GM18498 (cell line): ENCODE results near the gene HPD.
A peak's percentile ranks its signal among the peaks of the same experiment; 100 is the strongest.
"Not testable (repeated sequence)": the region's sequence is repeated elsewhere in the genome, so short reads cannot be mapped to it uniquely, and the experiment has no call there.

Source experiments
- ATAC-seq: cut with Tn5 transposase; IDR thresholded peaks from one replicate; pipeline ENCODE4 v1.9.1; 2021; ENCODE audit warnings: mild to moderate bottlenecking, moderate library complexity; ENCODE audit not compliant: unreplicated experiment

HPD gene

DNA sequence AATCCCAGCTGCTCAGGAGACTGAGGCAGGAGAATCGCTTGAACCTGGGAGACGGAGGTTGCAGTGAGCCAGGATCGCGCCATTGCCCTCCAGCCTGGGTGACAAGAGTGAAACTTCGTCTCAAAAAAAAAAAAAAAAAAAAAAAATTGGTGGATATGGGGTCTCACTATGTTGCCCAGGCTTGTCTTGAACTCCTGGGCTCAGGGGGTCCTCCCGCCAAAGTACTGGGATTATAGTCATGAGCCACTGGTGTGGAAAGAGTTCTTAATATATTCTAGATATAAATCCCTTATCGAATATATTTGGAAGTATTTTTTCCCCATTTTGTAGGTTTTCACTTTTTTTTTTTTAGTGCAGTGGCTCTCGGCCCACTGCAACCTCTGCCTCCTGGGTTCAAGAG is 10.6 kb upstream of the HPD start:
- ATAC-seq: not testable (repeated sequence)

DNA sequence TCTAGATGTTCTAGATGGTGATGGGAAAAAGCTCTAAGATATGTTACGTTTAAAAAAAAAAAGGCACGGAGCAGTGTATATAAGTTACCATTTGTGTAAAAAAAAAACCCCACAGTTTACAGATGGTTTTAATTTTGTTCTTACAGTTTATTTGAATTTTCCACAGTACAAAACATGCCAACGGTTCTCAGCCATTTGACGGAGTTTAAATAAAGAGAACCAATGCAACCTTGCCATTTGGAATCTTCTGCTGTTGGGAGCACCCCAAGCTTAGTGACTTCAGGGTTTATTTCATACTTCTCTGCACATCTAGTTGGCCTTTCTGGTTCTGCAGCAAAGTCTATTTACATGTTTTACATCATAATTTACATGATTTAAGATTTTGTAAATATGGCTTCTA is 7.7 kb upstream of the HPD start:
- ATAC-seq: no peak

DNA sequence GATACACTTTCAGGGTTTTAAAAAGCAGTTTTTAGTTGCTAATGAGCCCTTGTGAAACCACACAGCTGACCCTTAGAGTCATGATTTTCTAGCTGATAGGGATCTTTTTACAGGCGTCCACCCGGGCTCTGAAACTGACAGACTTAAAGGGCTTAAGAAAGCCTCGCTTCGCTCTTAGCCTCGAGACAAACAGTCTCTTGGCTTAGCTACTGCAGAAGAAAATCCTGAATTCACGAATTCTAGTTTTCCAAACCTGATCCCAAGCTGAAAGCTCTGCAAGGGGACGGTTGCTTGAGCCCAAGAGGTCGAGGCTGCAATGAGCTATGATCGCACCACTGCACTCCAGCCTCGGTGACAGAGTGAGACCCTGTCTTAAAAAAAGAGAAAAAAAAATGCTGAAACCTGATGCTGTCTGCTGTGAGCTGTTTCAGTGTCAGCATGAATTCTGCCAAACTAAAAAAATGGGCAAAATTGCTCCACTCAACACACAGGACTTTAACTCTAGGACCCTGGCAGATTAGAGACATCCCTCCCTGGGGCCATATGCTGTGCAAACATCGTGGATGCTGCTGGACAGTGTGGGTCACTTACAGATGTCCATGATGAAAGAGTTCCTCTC is 3.1 kb upstream of the HPD start:
- no peak for ATAC-seq

DNA sequence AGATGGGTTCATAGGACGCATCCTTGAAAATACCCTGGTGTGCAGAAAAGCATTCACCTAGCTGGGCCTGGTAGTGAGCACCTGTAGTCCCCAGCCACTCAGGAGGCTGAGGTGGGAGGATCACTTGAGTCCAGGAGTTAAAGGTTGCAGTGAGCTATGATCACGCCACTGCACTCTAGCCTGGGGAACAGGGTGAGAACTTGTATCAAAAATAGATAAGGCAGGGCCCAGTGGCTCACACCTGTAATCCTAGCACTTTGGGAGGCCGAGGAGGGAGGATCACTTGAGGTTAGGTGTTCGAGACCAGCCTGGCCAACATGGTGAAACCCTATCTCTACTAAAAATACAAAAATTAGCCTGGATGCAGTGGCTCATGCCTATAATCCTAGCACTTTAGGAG is 2.0 kb upstream of the HPD start:
- ATAC-seq: not testable (repeated sequence)

DNA sequence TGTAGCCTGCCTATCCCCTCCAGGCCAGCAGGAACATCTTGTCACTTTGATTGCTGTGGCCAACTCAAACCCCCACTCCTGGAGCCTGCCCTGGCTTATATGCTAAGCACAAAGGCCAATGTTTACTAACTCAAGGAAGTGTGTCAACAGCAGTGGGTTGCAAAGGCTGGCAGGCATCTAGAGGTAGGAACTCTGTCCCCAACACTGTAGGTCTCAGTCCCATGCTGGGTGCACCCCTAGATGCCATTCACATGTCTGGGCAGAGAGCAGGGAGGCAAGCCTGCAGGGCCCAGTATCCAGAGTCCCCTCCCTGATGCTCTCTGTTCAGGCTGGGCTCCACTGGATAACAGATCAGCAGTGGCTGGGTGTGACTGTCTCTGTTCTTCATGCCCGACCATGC is 1.6 kb upstream of the HPD start:
- ATAC-seq: no peak

DNA sequence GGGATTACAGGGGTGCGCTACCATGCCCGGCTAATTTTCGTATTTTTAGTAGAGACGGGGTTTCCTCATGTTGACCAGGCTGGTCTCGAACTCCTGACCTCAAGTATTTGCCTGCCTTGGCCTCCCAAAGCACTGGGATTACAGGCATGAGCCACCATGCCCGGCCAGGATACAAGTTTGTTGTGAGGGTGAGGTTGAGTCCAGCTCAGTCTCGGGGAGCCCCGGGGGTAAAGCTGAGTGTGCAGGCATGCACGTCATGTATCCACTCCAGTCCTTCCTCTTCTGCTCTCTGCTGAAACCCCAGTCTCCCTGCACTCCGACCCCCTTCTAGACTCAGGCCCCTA is 369 bp downstream of the HPD start:
- no peak for ATAC-seq

DNA sequence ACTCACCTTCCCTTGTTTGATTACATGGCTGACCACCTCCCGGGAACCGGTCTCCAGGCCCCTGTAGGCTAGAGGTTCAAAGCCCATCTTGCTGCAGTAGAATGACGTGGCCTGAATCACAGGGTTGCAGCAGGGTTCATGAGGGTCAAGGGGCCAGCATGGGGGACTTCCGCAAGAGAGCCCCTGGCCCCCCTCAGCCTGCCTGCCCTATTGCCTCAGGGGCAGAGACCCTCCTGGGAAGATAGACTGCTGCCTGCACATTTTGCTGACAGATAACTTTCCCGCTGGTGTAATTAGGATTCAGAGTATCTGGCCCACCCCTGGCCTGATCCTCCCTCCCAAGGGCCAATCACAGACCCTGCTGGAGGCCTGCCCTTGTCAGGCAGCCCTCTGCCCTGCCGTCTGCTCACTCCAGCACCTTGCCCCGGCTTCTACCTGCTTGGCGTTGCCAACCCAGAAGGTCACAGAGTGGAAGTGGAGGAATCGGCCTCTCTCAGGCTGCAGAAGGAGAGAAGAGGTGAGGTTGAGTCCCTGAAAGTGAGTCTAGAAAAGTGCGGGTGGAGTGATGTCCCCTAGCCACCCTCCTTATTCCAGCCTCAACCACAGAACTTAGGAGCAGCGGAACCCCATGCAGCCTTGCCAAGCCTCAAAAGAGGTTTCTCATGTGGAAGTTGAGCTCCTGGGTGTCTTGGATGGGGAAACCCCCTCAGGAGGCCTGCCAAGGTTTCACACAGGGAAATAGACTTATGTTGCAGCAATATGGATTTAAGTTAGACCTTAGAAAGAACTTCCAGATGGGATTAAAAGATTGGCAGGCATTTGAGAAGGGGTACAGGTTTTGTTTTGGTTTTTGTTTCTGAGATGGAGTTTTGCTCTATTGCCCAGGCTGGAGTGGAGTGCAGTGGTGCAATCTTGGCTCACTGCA is 1.1 kb downstream of the HPD start:
- no peak for ATAC-seq

DNA sequence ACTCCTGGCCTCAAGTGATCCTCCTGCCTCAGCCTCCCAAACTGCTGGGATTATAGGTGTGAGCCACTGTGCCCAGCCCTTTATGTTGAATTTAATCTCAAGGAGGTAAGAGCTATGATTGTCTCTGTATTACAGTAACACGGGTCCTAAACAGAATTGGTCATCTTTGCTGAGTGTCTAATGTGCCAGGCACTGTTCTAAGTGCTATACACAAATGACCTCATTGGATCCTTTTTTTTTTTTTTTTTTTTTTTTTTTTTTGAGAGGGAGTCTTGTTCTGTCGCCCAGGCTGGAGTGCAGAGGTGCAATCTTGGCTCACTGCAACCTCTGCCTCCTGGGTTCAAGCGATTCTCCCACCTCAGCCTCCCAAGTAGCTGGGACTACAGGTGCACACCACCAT is 6.3 kb downstream of the HPD start:
- ATAC-seq: not testable (repeated sequence)

DNA sequence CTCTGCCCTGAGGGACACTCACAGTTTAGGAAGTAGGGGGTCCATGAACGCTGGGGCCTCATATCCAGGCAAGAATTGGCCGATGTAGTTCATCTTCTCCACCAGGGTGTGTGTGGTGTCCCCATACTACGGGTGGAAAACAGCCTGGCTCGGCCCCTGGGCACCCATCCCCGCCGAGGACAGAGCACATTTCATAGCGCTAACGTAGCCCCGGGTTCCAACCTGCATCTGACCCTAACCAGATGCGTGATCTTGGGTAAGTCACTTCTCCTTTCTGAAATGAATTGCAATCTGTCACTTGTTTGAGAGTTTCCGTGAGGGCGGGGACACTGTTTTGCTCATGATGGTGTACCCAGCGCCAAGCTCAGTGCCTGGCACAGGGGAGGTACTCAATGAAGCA is 9.0 kb downstream of the HPD start:
- ATAC-seq: no peak

DNA sequence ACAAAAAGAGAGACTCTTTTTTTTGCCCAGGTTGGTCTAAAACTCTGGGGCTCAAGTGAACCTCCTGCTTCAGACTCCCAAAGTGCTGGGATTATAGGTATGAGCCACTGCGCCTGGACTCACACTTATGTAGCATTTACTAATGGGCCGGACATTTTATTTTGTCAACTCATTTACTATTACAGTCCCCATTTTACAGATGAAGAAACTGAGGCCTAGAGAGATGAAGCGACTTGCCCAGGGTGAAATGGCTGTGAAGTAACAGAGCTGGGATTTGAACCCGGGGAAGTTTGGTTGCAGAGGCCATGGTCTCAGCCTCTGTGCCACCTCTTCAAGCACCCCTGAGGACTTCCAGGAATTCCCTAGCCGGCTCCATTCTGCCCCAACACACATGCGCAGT is 9.4 kb downstream of the HPD start:
- ATAC-seq: no peak

DNA sequence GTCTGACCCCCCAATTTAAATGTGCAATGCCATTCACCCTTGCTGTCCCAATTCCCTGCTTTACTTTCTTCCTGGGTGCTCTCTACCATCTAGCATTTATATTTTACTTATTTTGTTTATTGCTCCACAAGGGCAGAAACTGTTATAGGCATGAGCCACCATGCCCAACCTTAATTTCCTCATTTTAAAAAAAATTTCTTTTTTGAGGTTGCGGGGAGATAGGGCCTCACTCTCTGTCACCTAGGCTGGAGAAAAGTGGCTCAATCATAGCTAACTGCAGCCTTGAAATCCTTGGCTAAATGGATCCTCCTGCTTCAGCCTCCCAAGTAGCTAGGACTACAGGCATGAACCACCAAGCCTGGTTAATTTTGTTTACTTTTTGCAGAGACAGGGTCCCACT is 13.0 kb downstream of the HPD start:
- no peak for ATAC-seq

DNA sequence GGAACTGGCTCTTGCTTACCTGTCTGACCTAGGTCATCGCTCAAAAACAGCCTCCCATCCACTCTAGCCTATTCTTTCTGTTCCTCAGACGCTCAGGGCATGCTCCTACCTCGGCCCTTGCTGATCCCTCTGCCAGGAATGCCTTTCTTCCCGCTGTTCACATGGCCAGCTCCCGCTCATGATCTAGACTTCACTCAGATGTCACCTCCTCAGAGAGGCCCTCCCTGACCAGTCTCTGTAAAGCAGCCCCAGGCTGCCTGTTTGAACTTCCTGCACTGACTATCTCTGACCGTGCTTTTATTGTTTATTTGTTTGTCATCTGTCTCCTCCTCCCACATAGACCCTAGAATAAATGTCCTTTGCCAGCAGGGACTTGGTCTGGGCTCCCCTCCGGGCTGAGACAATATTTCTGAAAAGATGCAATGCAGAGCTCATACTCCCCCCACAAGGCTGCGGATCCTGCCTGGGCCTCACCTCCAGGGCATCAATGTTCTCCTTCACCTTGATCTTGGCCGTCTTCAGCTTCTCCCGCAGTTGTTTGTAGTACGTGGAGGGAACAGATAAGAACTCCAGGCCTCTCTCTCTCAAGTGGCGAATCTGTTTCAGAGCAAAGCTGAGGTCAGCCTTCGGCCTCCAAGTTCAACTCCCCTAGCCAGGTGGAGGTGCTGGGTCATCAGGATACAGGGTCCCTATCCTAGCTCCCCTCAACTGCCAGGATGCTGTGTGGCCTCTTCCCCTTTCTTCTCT is 15.2 kb downstream of the HPD start:
- no peak for ATAC-seq

DNA sequence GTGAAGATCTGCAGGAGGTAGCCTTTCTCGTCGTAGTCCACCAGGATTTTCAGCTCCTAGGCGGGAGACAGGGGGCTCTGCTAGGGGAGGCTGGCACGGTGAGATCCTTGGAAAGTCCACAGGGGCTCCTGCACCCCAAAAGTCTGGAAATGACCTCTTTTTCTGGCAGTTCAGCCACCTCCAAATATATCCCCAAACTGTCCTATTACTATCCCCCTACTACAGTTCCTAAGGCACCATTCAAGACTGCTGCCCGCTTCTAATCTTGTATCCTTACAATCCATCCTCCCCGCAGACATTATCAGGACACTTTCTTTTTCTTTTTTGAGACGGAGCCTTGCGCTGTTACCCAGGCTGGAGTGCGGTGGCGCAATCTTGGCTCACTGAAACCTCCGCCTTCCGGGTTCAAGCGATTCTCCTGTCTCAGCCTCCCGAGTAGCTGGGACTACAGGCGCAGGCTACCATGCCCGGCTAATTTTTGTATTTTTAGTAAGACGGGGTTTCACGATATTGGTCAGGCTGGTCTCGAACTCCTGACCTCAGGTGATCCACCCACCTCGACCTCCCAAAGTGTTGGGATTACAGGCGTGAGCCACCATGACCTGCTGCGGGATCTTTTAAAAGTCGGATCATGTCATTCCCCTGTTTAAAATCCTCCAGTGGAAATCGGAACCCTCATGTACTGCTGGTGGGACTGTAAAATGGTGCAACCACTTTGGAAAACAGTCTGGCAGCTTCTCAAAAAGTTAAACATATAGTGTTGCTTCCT is 18.5 kb downstream of the HPD start:
- ATAC-seq: no peak

DNA sequence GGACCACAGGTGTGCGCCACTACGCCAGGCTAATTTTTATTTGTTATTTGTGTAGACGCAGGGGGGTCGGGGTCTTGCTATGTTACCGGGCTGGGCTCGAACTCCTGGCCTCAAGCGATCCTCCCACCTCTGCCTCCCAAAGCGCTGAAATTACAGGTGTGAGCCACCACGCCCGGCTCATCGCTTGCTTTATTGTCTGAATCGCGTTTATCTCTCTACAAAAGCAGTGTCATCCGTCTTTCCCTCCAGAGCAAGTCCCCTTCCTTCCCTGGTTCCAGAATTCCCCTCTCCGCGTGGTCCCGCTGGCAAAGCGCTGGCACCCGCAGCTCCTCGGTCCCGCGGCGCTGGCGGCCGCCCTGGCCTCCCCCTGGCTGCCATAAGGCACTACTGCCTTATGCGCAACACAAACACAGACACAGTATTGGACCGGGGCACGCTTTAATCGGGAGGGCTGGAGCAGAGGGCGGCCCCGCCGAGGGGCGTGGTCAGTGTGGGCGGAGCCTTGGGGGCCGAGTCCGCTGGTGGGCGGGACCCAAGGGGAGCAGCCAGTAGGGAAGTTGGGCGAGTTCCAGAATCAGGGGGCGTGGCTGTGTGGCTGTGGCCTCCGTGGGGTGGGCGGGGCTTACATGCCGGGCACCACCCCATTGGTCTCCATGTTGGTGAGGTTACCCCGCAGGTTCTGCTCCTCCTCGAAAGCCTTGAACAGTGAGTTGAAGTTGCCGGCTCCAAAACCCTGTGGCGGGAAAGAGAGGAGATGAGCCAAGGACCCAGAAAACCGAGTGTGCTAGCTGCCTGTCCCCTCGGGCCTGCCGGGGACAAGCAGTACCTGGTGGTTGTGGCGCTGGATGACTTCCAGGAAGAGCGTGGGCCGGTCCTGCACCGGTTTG is 19.3 kb downstream of the HPD start:
- ATAC-seq: peak; percentile 92

DNA sequence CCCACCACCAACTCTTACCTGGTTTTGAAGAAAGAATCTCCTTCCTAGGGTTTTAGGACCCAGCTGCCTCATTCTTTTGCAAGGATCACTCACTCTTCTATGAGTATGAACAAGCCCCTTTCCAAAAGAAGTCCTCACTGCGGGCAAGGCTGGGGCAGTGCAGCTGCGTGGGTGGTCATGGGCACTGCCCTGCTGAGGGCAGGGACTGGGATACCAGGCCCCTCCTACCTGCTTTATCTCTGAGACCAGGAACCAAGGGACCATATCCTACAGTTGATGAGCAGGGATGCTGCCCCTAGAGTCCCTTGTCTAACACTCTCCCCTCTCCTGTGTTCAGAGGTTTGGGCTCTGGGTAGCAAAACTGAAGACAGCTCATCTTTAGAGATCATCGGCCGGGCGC is 20.5 kb downstream of the HPD start:
- ATAC-seq: no peak

DNA sequence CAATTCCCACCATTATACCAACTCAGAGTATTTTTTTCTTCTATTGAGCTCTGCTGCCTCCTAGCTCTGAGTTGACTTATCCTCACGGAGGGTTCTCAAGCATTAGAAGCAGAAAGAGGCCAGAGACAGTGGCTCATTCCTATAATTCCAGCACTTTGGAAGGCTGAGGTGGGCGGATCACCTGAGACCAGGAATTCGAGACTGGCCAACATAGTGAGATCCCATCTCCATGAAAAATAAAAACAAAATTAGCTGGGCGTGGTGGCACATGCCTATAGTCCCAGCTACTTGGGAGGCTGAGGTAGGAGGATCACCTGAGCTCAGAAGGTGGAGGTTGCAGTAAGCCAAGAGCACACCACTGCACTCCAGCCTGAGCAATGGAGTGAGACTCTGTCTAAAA is 21.0 kb downstream of the HPD start:
- no peak for ATAC-seq

DNA sequence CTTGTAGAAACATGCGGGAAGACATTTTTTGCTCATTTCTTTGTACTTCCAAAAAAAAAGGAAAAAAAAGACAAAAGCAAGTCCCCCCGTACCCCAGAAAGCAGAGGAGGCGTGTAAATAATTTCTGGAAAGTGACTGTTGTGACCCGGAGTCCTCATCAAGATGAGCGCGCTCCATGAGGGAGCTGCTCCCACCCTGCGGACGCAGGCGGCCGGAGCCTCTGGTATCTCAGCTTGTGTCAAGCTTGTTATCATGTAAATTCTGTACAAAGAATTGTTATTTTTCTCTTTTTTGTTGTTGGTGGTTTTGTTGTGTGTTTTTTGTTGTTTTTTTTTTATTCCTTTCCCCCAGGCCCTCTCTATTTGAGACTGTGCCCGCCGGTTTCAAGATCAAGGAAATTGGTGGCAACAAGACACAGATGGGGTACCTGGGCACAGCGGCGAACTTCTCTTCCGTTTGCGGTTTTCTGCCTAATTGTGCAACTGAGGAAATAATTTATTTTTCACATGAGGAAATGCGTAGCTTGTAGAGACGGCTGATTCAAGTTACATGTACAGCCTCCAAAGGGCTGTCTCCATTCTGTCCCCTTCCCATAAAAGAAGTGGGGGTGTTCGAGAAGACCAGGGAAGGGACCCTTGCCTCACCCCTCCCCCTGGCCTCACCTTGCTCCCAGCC is 27.0 kb downstream of the HPD start:
- no peak for ATAC-seq

DNA sequence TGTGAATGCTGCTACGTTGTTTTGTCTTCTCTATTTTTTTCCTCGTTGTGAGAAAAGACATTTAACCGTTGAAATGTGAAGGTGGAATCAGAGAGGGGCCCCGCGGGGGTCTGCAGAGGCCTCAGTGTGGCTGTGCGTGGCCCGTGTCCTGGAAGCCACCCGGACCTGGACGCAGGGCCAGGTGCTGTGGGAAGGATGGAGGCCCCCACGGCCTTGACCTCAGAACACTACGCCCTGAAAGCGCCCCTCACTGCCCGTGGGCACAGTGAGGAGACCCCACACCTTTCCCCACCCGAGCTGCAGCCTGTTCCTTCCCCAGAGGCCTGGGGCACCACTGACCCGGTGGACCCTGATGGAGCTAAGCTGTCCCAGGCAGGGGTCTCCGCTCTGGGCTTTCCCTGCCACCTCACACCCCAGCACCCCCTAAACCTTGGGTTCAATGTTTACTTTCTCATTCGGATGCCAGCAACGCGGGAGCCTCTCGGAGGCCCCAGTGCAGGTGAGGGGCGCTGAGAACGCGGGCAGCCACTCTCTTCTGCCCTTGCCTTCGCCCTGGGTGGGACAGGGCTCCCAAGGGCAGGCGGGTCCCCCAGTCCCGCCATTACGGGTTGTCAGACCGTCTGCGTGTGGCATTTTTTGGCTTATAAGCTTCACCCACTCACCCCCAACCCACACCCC is 27.9 kb downstream of the HPD start:
- ATAC-seq: no peak

DNA sequence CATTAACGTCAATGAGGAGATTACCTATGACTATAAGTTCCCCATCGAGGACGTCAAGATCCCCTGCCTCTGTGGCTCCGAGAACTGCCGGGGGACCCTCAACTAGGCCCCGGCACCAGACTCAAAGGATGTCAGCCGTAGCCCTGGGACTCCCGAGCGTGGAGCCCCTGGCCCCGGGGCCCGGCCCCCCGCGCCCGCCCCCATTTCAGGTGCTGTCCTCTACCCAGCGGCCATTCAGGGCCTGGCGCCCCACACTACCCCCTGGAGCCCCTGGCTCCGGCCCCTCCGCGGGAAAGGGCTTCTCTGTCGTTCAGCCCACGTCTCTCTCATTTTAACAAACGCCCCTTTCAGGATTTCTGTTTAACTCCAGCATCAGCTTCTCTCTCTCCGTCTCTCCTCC is 28.5 kb downstream of the HPD start:
- no peak for ATAC-seq
